Ishikawa (cell line): ENCODE data around the gene HTT.

ENCODE experiments used
- CEBPB ChIP-seq: IDR thresholded peaks from 2 replicates; pipeline ENCODE4 v1.6.1; 2012
- CREB1 ChIP-seq: IDR thresholded peaks from 2 replicates; pipeline ENCODE4 v1.6.1; 2012; ENCODE audit warnings: low read depth
- EGR1 ChIP-seq: IDR thresholded peaks from 2 replicates; pipeline ENCODE4 v1.6.1; 2012
- EP300 ChIP-seq: IDR thresholded peaks from 2 replicates; pipeline ENCODE4 v1.6.1; 2012; ENCODE audit warnings: borderline replicate concordance
- FOXM1 ChIP-seq: IDR thresholded peaks from 2 replicates; pipeline ENCODE4 v1.6.1; 2012; ENCODE audit warnings: low read depth, borderline replicate concordance
- NFIC ChIP-seq: IDR thresholded peaks from 2 replicates; pipeline ENCODE4 v1.6.1; 2012
- RAD21 ChIP-seq: IDR thresholded peaks from 2 replicates; pipeline ENCODE4 v1.6.1; 2012; ENCODE audit warnings: low read depth
- TAF1 ChIP-seq: IDR thresholded peaks from 2 replicates; pipeline ENCODE4 v1.6.1; 2012; ENCODE audit warnings: low read depth, mild to moderate bottlenecking
- TCF12 ChIP-seq: IDR thresholded peaks from 2 replicates; pipeline ENCODE4 v1.6.1; 2012; ENCODE audit warnings: low read depth
- TEAD4 ChIP-seq: IDR thresholded peaks from 2 replicates; pipeline ENCODE4 v1.6.1; 2012
- YY1 ChIP-seq: IDR thresholded peaks from 2 replicates; pipeline ENCODE4 v1.6.1; 2012; ENCODE audit warnings: low read depth
- ZBTB7A ChIP-seq: IDR thresholded peaks from 2 replicates; pipeline ENCODE4 v1.6.1; 2012; ENCODE audit warnings: low read depth
- TF ChIP-seq, protein P1 (sequence below): IDR thresholded peaks from 2 replicates; pipeline ENCODE4 v1.6.1; 2012; ENCODE audit warnings: low read depth, mild to moderate bottlenecking
- TF ChIP-seq, protein P2 (sequence below): IDR thresholded peaks from 2 replicates; pipeline ENCODE4 v1.6.1; 2012
- TF ChIP-seq, protein P3 (sequence below): IDR thresholded peaks from 2 replicates; pipeline ENCODE4 v1.6.1; 2012

Gene HTT

DNA sequence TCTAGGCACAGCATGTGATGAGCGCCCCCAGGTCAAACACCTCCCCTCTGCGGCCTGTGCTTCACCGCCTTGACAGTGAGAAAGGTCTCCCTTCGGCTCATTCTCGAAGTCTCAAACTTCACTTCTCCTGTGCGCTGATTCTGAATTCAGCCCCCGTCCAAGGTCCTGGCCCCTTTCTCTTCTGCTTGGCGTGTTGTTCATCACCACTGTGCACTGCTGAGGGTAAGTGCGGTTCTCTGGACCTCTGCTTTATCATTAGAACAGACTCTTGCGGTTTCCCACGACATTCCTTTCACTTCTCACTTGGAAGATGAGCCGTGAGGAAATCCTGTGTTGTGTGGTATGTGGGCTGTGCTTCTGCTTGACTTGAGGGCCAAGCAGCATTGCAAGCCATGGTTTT lies 12.0 kb upstream of the HTT start:
- TF ChIP-seq, protein P1, sequence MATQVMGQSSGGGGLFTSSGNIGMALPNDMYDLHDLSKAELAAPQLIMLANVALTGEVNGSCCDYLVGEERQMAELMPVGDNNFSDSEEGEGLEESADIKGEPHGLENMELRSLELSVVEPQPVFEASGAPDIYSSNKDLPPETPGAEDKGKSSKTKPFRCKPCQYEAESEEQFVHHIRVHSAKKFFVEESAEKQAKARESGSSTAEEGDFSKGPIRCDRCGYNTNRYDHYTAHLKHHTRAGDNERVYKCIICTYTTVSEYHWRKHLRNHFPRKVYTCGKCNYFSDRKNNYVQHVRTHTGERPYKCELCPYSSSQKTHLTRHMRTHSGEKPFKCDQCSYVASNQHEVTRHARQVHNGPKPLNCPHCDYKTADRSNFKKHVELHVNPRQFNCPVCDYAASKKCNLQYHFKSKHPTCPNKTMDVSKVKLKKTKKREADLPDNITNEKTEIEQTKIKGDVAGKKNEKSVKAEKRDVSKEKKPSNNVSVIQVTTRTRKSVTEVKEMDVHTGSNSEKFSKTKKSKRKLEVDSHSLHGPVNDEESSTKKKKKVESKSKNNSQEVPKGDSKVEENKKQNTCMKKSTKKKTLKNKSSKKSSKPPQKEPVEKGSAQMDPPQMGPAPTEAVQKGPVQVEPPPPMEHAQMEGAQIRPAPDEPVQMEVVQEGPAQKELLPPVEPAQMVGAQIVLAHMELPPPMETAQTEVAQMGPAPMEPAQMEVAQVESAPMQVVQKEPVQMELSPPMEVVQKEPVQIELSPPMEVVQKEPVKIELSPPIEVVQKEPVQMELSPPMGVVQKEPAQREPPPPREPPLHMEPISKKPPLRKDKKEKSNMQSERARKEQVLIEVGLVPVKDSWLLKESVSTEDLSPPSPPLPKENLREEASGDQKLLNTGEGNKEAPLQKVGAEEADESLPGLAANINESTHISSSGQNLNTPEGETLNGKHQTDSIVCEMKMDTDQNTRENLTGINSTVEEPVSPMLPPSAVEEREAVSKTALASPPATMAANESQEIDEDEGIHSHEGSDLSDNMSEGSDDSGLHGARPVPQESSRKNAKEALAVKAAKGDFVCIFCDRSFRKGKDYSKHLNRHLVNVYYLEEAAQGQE = peak; percentile 24; the same call in 1 of the 2 replicates
- TF ChIP-seq TCF12 = no peak

- TF ChIP-seq EGR1 (no peak), CREB1 (no peak), RAD21 (no peak), ZBTB7A (no peak), YY1 (no peak), TCF12 (no peak), CEBPB (no peak), TAF1 (no peak), TEAD4 (no peak)
- TF ChIP-seq, protein P1 = no peak
- TF ChIP-seq, protein P2, sequence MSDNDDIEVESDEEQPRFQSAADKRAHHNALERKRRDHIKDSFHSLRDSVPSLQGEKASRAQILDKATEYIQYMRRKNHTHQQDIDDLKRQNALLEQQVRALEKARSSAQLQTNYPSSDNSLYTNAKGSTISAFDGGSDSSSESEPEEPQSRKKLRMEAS = no peak
Measured at GRCh38 chr4:3065551-3065950, 8.9 kb upstream of the HTT start.

- TF ChIP-seq EP300 = no peak
- no peak for TF ChIP-seq EGR1
- no peak for TF ChIP-seq ZBTB7A
- no peak for TF ChIP-seq FOXM1
- no peak for TF ChIP-seq CEBPB
- no peak for TF ChIP-seq YY1
- no peak for TF ChIP-seq CREB1
- TF ChIP-seq TCF12 = no peak
- TF ChIP-seq, protein P3, sequence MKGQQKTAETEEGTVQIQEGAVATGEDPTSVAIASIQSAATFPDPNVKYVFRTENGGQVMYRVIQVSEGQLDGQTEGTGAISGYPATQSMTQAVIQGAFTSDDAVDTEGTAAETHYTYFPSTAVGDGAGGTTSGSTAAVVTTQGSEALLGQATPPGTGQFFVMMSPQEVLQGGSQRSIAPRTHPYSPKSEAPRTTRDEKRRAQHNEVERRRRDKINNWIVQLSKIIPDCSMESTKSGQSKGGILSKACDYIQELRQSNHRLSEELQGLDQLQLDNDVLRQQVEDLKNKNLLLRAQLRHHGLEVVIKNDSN = no peak
- TF ChIP-seq TAF1 = no peak
- TF ChIP-seq NFIC = no peak
- no peak for TF ChIP-seq TEAD4
- TF ChIP-seq, protein P1 = no peak
- TF ChIP-seq RAD21 = no peak
- TF ChIP-seq, protein P2 = no peak
Measured at GRCh38 chr4:3066836-3067400, 7.6 kb upstream of the HTT start.

GRCh38 chr4:3067473-3068001 lies 6.9 kb upstream of the HTT start:
- TF ChIP-seq CREB1 (no peak), EGR1 (no peak), TAF1 (no peak), EP300 (no peak)
- TF ChIP-seq, protein P3 = no peak

DNA sequence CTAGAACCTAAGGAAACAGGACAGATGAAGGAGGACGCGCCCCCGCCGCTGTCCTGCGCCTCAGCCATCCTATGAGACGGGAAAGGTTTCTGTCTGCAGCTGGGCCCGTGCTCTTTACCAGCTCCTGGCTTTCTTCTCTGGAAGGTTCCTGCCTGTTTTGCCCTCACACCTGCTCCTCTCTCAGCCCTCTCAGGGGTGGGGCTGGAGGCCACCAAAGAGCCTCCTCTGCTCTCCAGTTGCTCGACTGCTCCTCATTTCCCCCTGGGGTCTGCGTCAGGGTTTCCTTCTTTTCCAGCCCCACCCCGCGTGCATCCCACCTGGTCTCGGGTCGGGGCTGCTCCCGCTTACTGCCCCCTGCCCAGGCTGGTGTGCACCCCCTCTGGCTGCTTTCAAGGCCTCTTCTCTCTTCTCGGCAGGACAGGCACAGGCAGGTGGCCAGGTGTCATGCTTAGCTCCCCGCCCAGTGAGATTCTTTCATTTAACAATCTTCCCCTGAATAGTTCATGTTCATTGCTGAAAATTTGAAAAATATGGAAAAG lies 4.8 kb upstream of the HTT start:
- TF ChIP-seq TCF12 (no peak), EP300 (no peak), FOXM1 (no peak), RAD21 (no peak), CREB1 (no peak), EGR1 (no peak), TAF1 (no peak), NFIC (no peak), CEBPB (no peak), YY1 (no peak)
- TF ChIP-seq, protein P3 = no peak
- TF ChIP-seq, protein P2 = no peak
- TF ChIP-seq, protein P1 = no peak
